ENCODE results near the gene MRPL24. TPM values are rescaled to one million over a fixed set of nuclear protein-coding genes. Genes with fewer than 3 reads are reported as not detected.

MRPL24 gene
- total and polyA plus RNA-seq, 2 of the 4 experiments (the other 2 are of a cell fraction) = 68.8 to 99.5 TPM

- H4K91ac ChIP-seq (ENCODE audit: insufficient read depth, low read depth, low read length) = no peak overlapping the region
- TF ChIP-seq ELK1 (IDR thresholded peaks at IDR 0.05; ENCODE audit: borderline replicate concordance, low read depth, low read length) (no peak), MXI1 (IDR thresholded peaks at IDR 0.05; ENCODE audit: borderline replicate concordance, low read depth, low read length) (no peak), BHLHE40 (IDR thresholded peaks at IDR 0.05; ENCODE audit: low read depth, low read length) (no peak), RFX5 (IDR thresholded peaks at IDR 0.05; ENCODE audit: low read depth, low read length) (no peak)
- CTCF ChIA-PET = no interaction called here
- no peak overlapping the region for H2BK5ac ChIP-seq (ENCODE audit: low read depth, low read length, poor library complexity, severe bottlenecking)
- intact Hi-C loops (cut with micrococcal nuclease) (no loop called here), in situ Hi-C loops (cut with MboI; ENCODE audit: low sequenced_read_pairs) (no loop called here), dilution Hi-C loops (cut with HindIII; ENCODE audit: low sequenced_read_pairs, unreplicated experiment) (no loop called here)
- H2AK9ac ChIP-seq (replicated peaks; ENCODE audit: low read depth, low read length, poor library complexity) = no peak overlapping the region
- no peak overlapping the region for H3K4me2 ChIP-seq (ENCODE audit: low read depth, low read length)
- no peak overlapping the region for H3K9ac ChIP-seq (ENCODE audit: low read depth, low read length)
- H2BK120ac ChIP-seq (ENCODE audit: low read depth, low read length) = no peak overlapping the region
- no peak overlapping the region for H3K4ac ChIP-seq (ENCODE audit: low read depth, low read length)
- H3K4me1 ChIP-seq (ENCODE audit: control insufficient read depth, insufficient read depth, low read length) = peaks cover 27% of the 10 kb centered on the region
- no peak overlapping the region for H3K23ac ChIP-seq (ENCODE audit: low read depth, low read length)
- WGBS, 2 experiments (ENCODE audit: extremely low coverage in 2 of 2, insufficient read length in 1 of 2) = 83% methylated on average over 1 of the region's 12 CpGs; no CpG with 5 or more reads in 1 of the 2 experiments
- H2BK15ac ChIP-seq (ENCODE audit: low read depth, low read length) = no peak overlapping the region
- H4K20me1 ChIP-seq (ENCODE audit: insufficient read depth, low read length) = 0 out of 2 replicates have a peak, but pooled peaks cover 11% of the 10 kb centered on the region
- no peak overlapping the region for H4K5ac ChIP-seq (ENCODE audit: low read depth, low read length)
- H3K9me1 ChIP-seq (ENCODE audit: insufficient read depth, low read length) = peaks cover 22% of the 10 kb centered on the region; the same call in 1 of the 2 replicates
- no peak overlapping the region for H3K4me3 ChIP-seq (ENCODE audit: insufficient read depth, low read depth, low read length)
- H3K27me3 ChIP-seq (ENCODE audit: control insufficient read depth, insufficient read depth, low read length) = no peaks in the 10 kb centered on the region
- H2AFZ ChIP-seq (replicated peaks; ENCODE audit: low read length, poor library complexity) = no peak overlapping the region
- H3K9me3 ChIP-seq (ENCODE audit: control insufficient read depth, insufficient read depth, low read length) = no peaks in the 10 kb centered on the region
- ATAC-seq (ENCODE audit: low read depth) (no peak), DNase-seq (no peak)
- no peak overlapping the region for H3K18ac ChIP-seq (ENCODE audit: low read depth, low read length)
- POLR2A ChIA-PET (ENCODE audit: unreplicated experiment) = no interaction called here
- no peak overlapping the region for H3K56ac ChIP-seq (ENCODE audit: extremely low read depth, insufficient read depth, low read length)
- H2BK20ac ChIP-seq (ENCODE audit: low read depth, low read length) = no peak overlapping the region
- H3K27ac ChIP-seq (ENCODE audit: insufficient read depth, low read length) = no peak overlapping the region
- H3K79me1 ChIP-seq (ENCODE audit: low read depth in 1 of 2, low read length in 2 of 2) = peaks cover 7 to 75% of the 10 kb centered on the region in 2 experiments; a peak in 3 of 4 replicates
- H3K36me3 ChIP-seq (ENCODE audit: control insufficient read depth, insufficient read depth, low read length) = peaks cover 22% of the 10 kb centered on the region
- no peak overlapping the region for H2AK5ac ChIP-seq (ENCODE audit: low read depth, low read length)
- H4K8ac ChIP-seq (ENCODE audit: low read depth in 2 of 2, low read length in 2 of 2) = no peak overlapping the region
- no peak overlapping the region for H3K14ac ChIP-seq (replicated peaks; ENCODE audit: low read depth, low read length)
- BruUV-seq (replicated peaks) = no TSS peak
Observed at GRCh38 chr1:156744344-156744743, 3.5 kb upstream of the MRPL24 start.

Measured in IMR-90 (cell line).